IMR-90 (cell line): ENCODE results near the gene SCNN1B. TPM values are rescaled to one million over a fixed set of nuclear protein-coding genes. Genes with fewer than 3 reads are reported as not detected.

ENCODE experiments used
- ATAC-seq: fragments of 200-7000 bp; cut with Tn5 transposase; 2 replicates; pipeline ENCODE4 v1.9.1; 2020; ENCODE audit warnings: low read depth, mild to moderate bottlenecking, moderate library complexity
- BruUV-seq: library from RNA; stranded (reverse); fragments of 400-500 nt; replicated peaks from 2 replicates; lab custom pipeline; 2021; lab: Mats Ljungman, UMichigan
- CTCF ChIA-PET: fragments of 300-600 bp; formaldehyde crosslinking; extraction: SDS; loops from one replicate; lab custom pipeline; 2021; ENCODE audit warnings: antibody characterized with exemption; lab: Yijun Ruan, JAX
- POLR2A ChIA-PET: fragments of 300-600 bp; sonication (Branson Sonifier 250); formaldehyde crosslinking; loops from one replicate; lab custom pipeline; 2022; ENCODE audit warnings: antibody characterized with exemption; ENCODE audit not compliant: unreplicated experiment; lab: Charles Lee
- DNase-seq: peaks from one replicate; pipeline ENCODE4 v3.0.0; 2013
- H2AFZ ChIP-seq: replicated peaks from 2 replicates; pipeline ENCODE3; 2013; ENCODE audit warnings: low read length, mild to moderate bottlenecking; ENCODE audit not compliant: poor library complexity
- H2AK5ac ChIP-seq: 2 replicates; pipeline ENCODE4 v1.6.1; 2013; ENCODE audit warnings: low read depth, low read length, inconsistent platforms
- H2AK9ac ChIP-seq: replicated peaks from 2 replicates; pipeline ENCODE3; 2013; ENCODE audit warnings: mild to moderate bottlenecking, low read depth, low read length, moderate library complexity; ENCODE audit not compliant: poor library complexity
- H2BK120ac ChIP-seq: 2 replicates; pipeline ENCODE4 v1.6.1; 2013; ENCODE audit warnings: low read depth, low read length, inconsistent platforms
- H2BK15ac ChIP-seq: 3 replicates; pipeline ENCODE4 v1.6.1; 2013; ENCODE audit warnings: low read depth, low read length, inconsistent platforms
- H2BK20ac ChIP-seq: 2 replicates; pipeline ENCODE4 v1.6.1; 2013; ENCODE audit warnings: low read depth, mild to moderate bottlenecking, inconsistent platforms, low read length, moderate library complexity
- H2BK5ac ChIP-seq: 2 replicates; pipeline ENCODE4 v1.6.1; 2013; ENCODE audit warnings: mild to moderate bottlenecking, low read depth, low read length, inconsistent platforms; ENCODE audit not compliant: poor library complexity, severe bottlenecking
- H3K14ac ChIP-seq: replicated peaks from 2 replicates; pipeline ENCODE4 v1.6.1; 2013; ENCODE audit warnings: low read depth, low read length, inconsistent platforms
- H3K18ac ChIP-seq: 2 replicates; pipeline ENCODE4 v1.6.1; 2013; ENCODE audit warnings: low read depth, low read length, control low read depth
- H3K23ac ChIP-seq: 2 replicates; pipeline ENCODE4 v1.6.1; 2013; ENCODE audit warnings: low read depth, low read length, inconsistent platforms
- H3K27ac ChIP-seq: 2 replicates; pipeline ENCODE4 v1.5.1; 2013; ENCODE audit warnings: mild to moderate bottlenecking, control low read depth, low read length; ENCODE audit not compliant: insufficient read depth
- H3K27me3 ChIP-seq: 2 replicates; pipeline ENCODE4 v1.6.1; 2013; ENCODE audit warnings: low read length; ENCODE audit not compliant: control insufficient read depth, insufficient read depth
- H3K36me3 ChIP-seq: 2 replicates; pipeline ENCODE4 v1.6.1; 2013; ENCODE audit warnings: low read length, mixed read lengths; ENCODE audit not compliant: control insufficient read depth, insufficient read depth
- H3K4ac ChIP-seq: 2 replicates; pipeline ENCODE4 v1.6.1; 2013; ENCODE audit warnings: low read depth, low read length, inconsistent platforms
- H3K4me1 ChIP-seq: 2 replicates; pipeline ENCODE4 v1.6.1; 2013; ENCODE audit warnings: low read length, mixed read lengths; ENCODE audit not compliant: control insufficient read depth, insufficient read depth
- H3K4me2 ChIP-seq: 2 replicates; pipeline ENCODE4 v1.6.1; 2013; ENCODE audit warnings: low read depth, mild to moderate bottlenecking, control low read depth, low read length, moderate library complexity
- H3K4me3 ChIP-seq: 2 replicates; pipeline ENCODE4 v1.5.1; 2013; ENCODE audit warnings: low read depth, mild to moderate bottlenecking, control low read depth, low read length, moderate library complexity; ENCODE audit not compliant: insufficient read depth
- H3K56ac ChIP-seq: 2 replicates; pipeline ENCODE4 v1.6.1; 2013; ENCODE audit warnings: low read length, inconsistent platforms; ENCODE audit not compliant: insufficient read depth; ENCODE audit errors: extremely low read depth
- H3K79me1 ChIP-seq, 2 experiments: 2 replicates each; pipeline ENCODE4 v1.6.1; 2013; ENCODE audit warnings: low read length in 2 of 2, inconsistent platforms in 1 of 2, low read depth in 1 of 2
- H3K9ac ChIP-seq: 2 replicates; pipeline ENCODE4 v1.6.1; 2013; ENCODE audit warnings: low read depth, low read length, control low read depth
- H3K9me1 ChIP-seq: 2 replicates; pipeline ENCODE4 v1.6.1; 2013; ENCODE audit warnings: low read length, inconsistent platforms; ENCODE audit not compliant: insufficient read depth
- H3K9me3 ChIP-seq: 2 replicates; pipeline ENCODE4 v1.6.1; 2013; ENCODE audit warnings: low read length; ENCODE audit not compliant: control insufficient read depth, insufficient read depth
- H4K20me1 ChIP-seq: 2 replicates; pipeline ENCODE4 v1.6.1; 2013; ENCODE audit warnings: low read length, inconsistent platforms; ENCODE audit not compliant: insufficient read depth
- H4K5ac ChIP-seq: 2 replicates; pipeline ENCODE4 v1.6.1; 2013; ENCODE audit warnings: mild to moderate bottlenecking, low read depth, low read length, control low read depth
- H4K8ac ChIP-seq, 2 experiments: 2 replicates each; pipeline ENCODE4 v1.6.1; 2013; ENCODE audit warnings: low read depth in 2 of 2, low read length in 2 of 2, control low read depth in 1 of 2, inconsistent platforms in 1 of 2
- H4K91ac ChIP-seq: 2 replicates; pipeline ENCODE4 v1.6.1; 2013; ENCODE audit warnings: low read depth, low read length, inconsistent platforms; ENCODE audit not compliant: insufficient read depth
- BHLHE40 ChIP-seq: fragments of 150-350 bp; IDR thresholded peaks from 2 replicates; pipeline ENCODE4 v1.6.1; 2016; ENCODE audit warnings: mild to moderate bottlenecking, low read depth, low read length
- CEBPB ChIP-seq: IDR thresholded peaks from 2 replicates; pipeline ENCODE4 v1.6.1; 2012; ENCODE audit warnings: low read depth, low read length, improper control_type of control experiment
- CTCF ChIP-seq: conservative IDR thresholded peaks from 2 replicates; pipeline ENCODE4 v1.5.1; 2012; ENCODE audit warnings: mild to moderate bottlenecking, low read depth, low read length, improper control_type of control experiment
- MAZ ChIP-seq: IDR thresholded peaks from 2 replicates; pipeline ENCODE4 v1.6.1; 2012; ENCODE audit warnings: low read depth, mild to moderate bottlenecking, low read length, improper control_type of control experiment, moderate library complexity, borderline replicate concordance
- NFE2L2 ChIP-seq: fragments of 150-350 bp; IDR thresholded peaks from 2 replicates; pipeline ENCODE4 v1.6.1; 2016; ENCODE audit warnings: low read depth, mild to moderate bottlenecking, low read length
- POLR2A ChIP-seq: IDR thresholded peaks from 2 replicates; pipeline ENCODE4 v1.6.1; 2012; ENCODE audit warnings: mild to moderate bottlenecking, low read depth, low read length
- RFX5 ChIP-seq: IDR thresholded peaks from 2 replicates; pipeline ENCODE4 v1.8.0; 2012; ENCODE audit warnings: low read depth, mild to moderate bottlenecking, low read length, moderate library complexity
- WGBS, 2 experiments: methylation state at CpG; one replicate each; pipeline versions ENCODE4 v1.1.5 to v1.1.7; 2013; ENCODE audit warnings: missing lambda C conversion rate in 2 of 2; ENCODE audit not compliant: insufficient read length in 1 of 2; ENCODE audit errors: extremely low coverage in 2 of 2; 5-methylcytosine and 5-hydroxymethylcytosine counted together
- dilution Hi-C: fragments of 300-500 bp; cut with HindIII; formaldehyde crosslinking; loops from one replicate; pipeline ENCODE4 v1.14.3; 2018; ENCODE audit warnings: low sequenced_read_pairs; ENCODE audit not compliant: unreplicated experiment
- in situ Hi-C: fragments of 300-500 bp; cut with MboI; formaldehyde crosslinking; loops from 3 replicates; pipeline ENCODE4 v1.14.3; 2019; ENCODE audit warnings: low sequenced_read_pairs, inconsistent platforms, mixed read lengths
- intact Hi-C: fragments of 100-400 bp; cut with micrococcal nuclease; formaldehyde crosslinking; loops from 2 replicates; pipeline ENCODE4 v1.10.0; 2022
- polyA plus RNA-seq, 3 experiments: library from polyadenylated mRNA; depleted of rRNA; stranded (reverse); fragments of >200 nt; gene quantifications; 2 replicates each; pipeline ENCODE4 v1.2.3, GENCODE V29; 2012; ENCODE audit warnings: low replicate concordance in 1 of 3
- total RNA-seq: library from RNA; depleted of rRNA; stranded (reverse); fragments of >200 nt; gene quantifications from 2 replicates; pipeline ENCODE4 v1.2.3, GENCODE V29; 2012

Gene SCNN1B
- total and polyA plus RNA-seq, 2 of the 4 experiments (the other 2 are of a cell fraction), result not detected

- H3K79me1 ChIP-seq, result no peaks in the 10 kb centered on the region
- H4K20me1 ChIP-seq, result no peaks in the 10 kb centered on the region
- H3K9me1 ChIP-seq, result no peaks in the 10 kb centered on the region
- no peak overlapping the region for H4K5ac ChIP-seq
- H3K4ac ChIP-seq, result no peak overlapping the region
- POLR2A ChIA-PET, result no interaction called here
- H2AFZ ChIP-seq, result no peak overlapping the region
- CTCF ChIA-PET, result interaction anchor here (0.6 kb wide), 2 partner anchors 12 to 58 kb away, joined by 3 read pairs; no protein-coding TSS in a partner anchor
- H3K27ac ChIP-seq, result no peak overlapping the region
- H3K56ac ChIP-seq, result no peak overlapping the region
- intact Hi-C loops, result no loop called here
- H2BK5ac ChIP-seq, result no peak overlapping the region
- BruUV-seq, result no TSS peak
- no peak overlapping the region for H3K4me2 ChIP-seq
- H2BK20ac ChIP-seq, result no peak overlapping the region
- no peak overlapping the region for H4K91ac ChIP-seq
- no peak for ATAC-seq
- H3K36me3 ChIP-seq, result no peaks in the 10 kb centered on the region
- TF ChIP-seq CTCF (no peak), POLR2A (no peak), CEBPB (no peak), RFX5 (no peak), MAZ (no peak), NFE2L2 (no peak), BHLHE40 (no peak)
- in situ Hi-C loops, result no loop called here
- no peak overlapping the region for H3K23ac ChIP-seq
- H4K8ac ChIP-seq, result no peak overlapping the region
- DNase-seq, result no peak
- no peaks in the 10 kb centered on the region for H3K4me1 ChIP-seq
- H3K27me3 ChIP-seq, result no peaks in the 10 kb centered on the region; the same call in 1 of the 2 replicates
- H3K14ac ChIP-seq, result no peak overlapping the region
- H3K18ac ChIP-seq, result no peak overlapping the region
- dilution Hi-C loops, result no loop called here
- H3K9me3 ChIP-seq, result no peaks in the 10 kb centered on the region
- H3K4me3 ChIP-seq, result no peak overlapping the region
- no peak overlapping the region for H2BK120ac ChIP-seq
- H3K9ac ChIP-seq, result no peak overlapping the region
- H2BK15ac ChIP-seq, result no peak overlapping the region
- H2AK9ac ChIP-seq, result no peak overlapping the region
- WGBS, 2 experiments, result no CpG with 5 or more reads among the region's 3 CpGs
- H2AK5ac ChIP-seq, result no peak overlapping the region
These were observed 13.9 kb upstream of the SCNN1B start for GRCh38 chr16:23288209-23288608.
